ENCODE results near the gene C1orf226. TPM values are rescaled to one million over a fixed set of nuclear protein-coding genes. Genes with fewer than 3 reads are reported as not detected.

The C1orf226 gene
- total and polyA plus RNA-seq, 4 experiments from 2014 or later: not detected

- Histone ChIP-seq H3K9me3 (ENCODE audit: control insufficient read depth in 1 of 2, low read length in 2 of 2) (no peaks in the 10 kb centered on the region), H3K4me1 (ENCODE audit: insufficient read depth, low read length) (no peaks in the 10 kb centered on the region), H3K27me3 (ENCODE audit: insufficient read depth, low read length) (no peaks in the 10 kb centered on the region), H3K36me3 (ENCODE audit: insufficient read depth, low read length) (no peaks in the 10 kb centered on the region), H3K27ac (ENCODE audit: low read depth, low read length) (no peak overlapping the region), H3K4me3 (ENCODE audit: low read length in 2 of 2) (no peak overlapping the region)
- H3K9me3 Mint-ChIP-seq: no peaks in the 10 kb centered on the region
- no peak overlapping the region for H3K27ac Mint-ChIP-seq
- peaks cover 22 to 28% of the 10 kb centered on the region in 2 donors for H3K27me3 Mint-ChIP-seq
- POLR2A ChIA-PET (ENCODE audit: partially characterized antibody): no interaction called here
- intact Hi-C loops (cut with micrococcal nuclease): no loop called here
- no peak for DNase-seq
- H3K4me3 Mint-ChIP-seq: no peak overlapping the region
- no peaks in the 10 kb centered on the region for H3K4me1 Mint-ChIP-seq
- CTCF ChIA-PET (ENCODE audit: partially characterized antibody): no interaction called here
- H3K36me3 Mint-ChIP-seq: no peaks in the 10 kb centered on the region
These were observed 17.6 kb downstream of the C1orf226 start for GRCh38 chr1:162398999-162399580.

DNA sequence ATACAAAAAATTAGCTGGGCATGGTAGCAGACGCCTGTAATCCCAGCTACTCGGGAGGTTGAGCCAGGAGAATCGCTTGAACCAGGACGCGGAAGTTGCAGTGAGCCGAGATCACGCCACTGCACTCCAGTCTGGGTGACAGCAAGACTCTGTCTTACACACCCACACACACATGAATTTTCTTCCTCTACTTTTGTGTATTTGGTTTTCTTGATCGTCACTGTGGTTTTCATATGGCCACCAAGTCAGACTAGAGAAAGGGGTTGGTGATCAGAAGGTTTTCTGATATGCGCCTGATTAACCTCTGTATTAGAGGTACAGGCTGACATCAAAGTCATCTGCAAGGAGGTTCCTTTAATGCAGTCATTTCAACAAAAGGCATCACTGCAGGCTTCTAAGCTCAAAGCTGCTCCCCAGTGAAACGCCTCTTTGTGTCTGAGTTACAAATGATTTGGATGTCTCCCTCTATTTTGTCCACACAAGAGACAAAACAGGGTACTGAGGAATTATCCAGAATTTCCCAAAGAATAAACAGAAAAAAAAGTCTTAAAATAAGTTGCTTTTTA is 19.3 kb downstream of the C1orf226 start:
- no peak overlapping the region for H3K4me3 ChIP-seq (ENCODE audit: low read length in 2 of 2)
- no peaks in the 10 kb centered on the region for H3K9me3 ChIP-seq (ENCODE audit: control insufficient read depth in 1 of 2, low read length in 2 of 2)
- no peak for DNase-seq
- Mint-ChIP-seq H3K4me3 (no peak overlapping the region), H3K27ac (no peak overlapping the region), H3K4me1 (no peaks in the 10 kb centered on the region), H3K9me3 (no peaks in the 10 kb centered on the region), H3K36me3 (no peaks in the 10 kb centered on the region), H3K27me3 (peaks cover 22 to 30% of the 10 kb centered on the region in 2 donors)
- CTCF ChIA-PET (ENCODE audit: partially characterized antibody): interaction anchor here (1.2 kb wide), 1 partner anchor 11 kb away, joined by 3 read pairs; no protein-coding TSS in a partner anchor
- H3K36me3 ChIP-seq (ENCODE audit: insufficient read depth, low read length): no peaks in the 10 kb centered on the region
- intact Hi-C loops (cut with micrococcal nuclease): no loop called here
- H3K27ac ChIP-seq (ENCODE audit: low read depth, low read length): no peak overlapping the region
- POLR2A ChIA-PET (ENCODE audit: partially characterized antibody): no interaction called here
- H3K4me1 ChIP-seq (ENCODE audit: insufficient read depth, low read length): no peaks in the 10 kb centered on the region
- no peaks in the 10 kb centered on the region for H3K27me3 ChIP-seq (ENCODE audit: insufficient read depth, low read length)

DNA sequence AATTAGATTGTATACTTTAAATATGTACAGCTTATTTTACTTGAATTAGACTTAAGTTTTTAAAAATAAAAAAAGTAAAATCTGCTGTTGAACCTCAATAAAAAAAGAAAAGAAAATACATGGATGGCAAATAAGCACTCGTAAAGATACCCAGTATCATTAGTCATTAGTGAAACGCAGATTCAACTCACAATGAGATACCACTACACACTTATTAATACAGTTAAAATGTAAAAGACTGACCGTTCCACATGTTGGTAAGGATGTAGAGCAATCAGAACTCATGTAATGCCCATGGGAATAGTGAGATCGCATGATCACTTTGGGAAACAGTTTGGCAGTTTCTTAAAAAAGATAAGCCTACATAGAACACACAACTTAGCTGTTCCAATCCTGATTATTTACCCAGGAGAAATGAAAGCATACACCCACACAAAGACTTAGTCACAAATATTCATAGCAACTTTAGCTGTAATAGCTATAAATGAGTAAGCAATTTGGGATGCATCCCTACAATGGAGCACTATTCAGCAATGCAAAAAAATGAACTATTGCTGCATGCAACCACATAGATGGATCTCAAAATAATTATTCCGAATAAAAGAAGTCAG is 23.1 kb downstream of the C1orf226 start:
- Histone ChIP-seq H3K27ac (ENCODE audit: low read depth, low read length) (no peak overlapping the region), H3K27me3 (ENCODE audit: insufficient read depth, low read length) (no peaks in the 10 kb centered on the region), H3K4me3 (ENCODE audit: low read length in 2 of 2) (no peak overlapping the region), H3K36me3 (ENCODE audit: insufficient read depth, low read length) (no peaks in the 10 kb centered on the region), H3K9me3 (ENCODE audit: control insufficient read depth in 1 of 2, low read length in 2 of 2) (no peaks in the 10 kb centered on the region), H3K4me1 (ENCODE audit: insufficient read depth, low read length) (no peaks in the 10 kb centered on the region)
- peaks cover 11 to 13% of the 10 kb centered on the region in 2 donors for H3K27me3 Mint-ChIP-seq
- no peaks in the 10 kb centered on the region for H3K9me3 Mint-ChIP-seq
- intact Hi-C loops (cut with micrococcal nuclease): no loop called here
- DNase-seq: no peak
- POLR2A ChIA-PET (ENCODE audit: partially characterized antibody): no interaction called here
- H3K27ac Mint-ChIP-seq: no peak overlapping the region
- CTCF ChIA-PET (ENCODE audit: partially characterized antibody): no interaction called here
- H3K4me3 Mint-ChIP-seq: no peak overlapping the region
- no peaks in the 10 kb centered on the region for H3K36me3 Mint-ChIP-seq
- no peaks in the 10 kb centered on the region for H3K4me1 Mint-ChIP-seq

- Histone ChIP-seq H3K36me3 (ENCODE audit: insufficient read depth, low read length) (no peaks in the 10 kb centered on the region), H3K4me1 (ENCODE audit: insufficient read depth, low read length) (no peaks in the 10 kb centered on the region), H3K27me3 (ENCODE audit: insufficient read depth, low read length) (no peaks in the 10 kb centered on the region), H3K9me3 (ENCODE audit: control insufficient read depth in 1 of 2, low read length in 2 of 2) (no peaks in the 10 kb centered on the region), H3K27ac (ENCODE audit: low read depth, low read length) (no peak overlapping the region), H3K4me3 (ENCODE audit: low read length in 2 of 2) (no peak overlapping the region)
- intact Hi-C loops (cut with micrococcal nuclease): no loop called here
- CTCF ChIA-PET (ENCODE audit: partially characterized antibody): interaction anchor here (2.3 kb wide), 1 partner anchor 12 kb away, joined by 5 read pairs; no protein-coding TSS in a partner anchor
- H3K9me3 Mint-ChIP-seq: no peaks in the 10 kb centered on the region
- POLR2A ChIA-PET (ENCODE audit: partially characterized antibody): no interaction called here
- H3K4me1 Mint-ChIP-seq: no peaks in the 10 kb centered on the region
- no peak overlapping the region for H3K27ac Mint-ChIP-seq
- no peak for DNase-seq
- peaks cover 12 to 15% of the 10 kb centered on the region in 2 donors for H3K27me3 Mint-ChIP-seq
- no peak overlapping the region for H3K4me3 Mint-ChIP-seq
- H3K36me3 Mint-ChIP-seq: no peaks in the 10 kb centered on the region
These were observed 24.3 kb downstream of the C1orf226 start for GRCh38 chr1:162405800-162406199.

- CTCF ChIA-PET (ENCODE audit: partially characterized antibody): interaction anchor here (2.3 kb wide), 1 partner anchor 11 kb away, joined by 5 read pairs; no protein-coding TSS in a partner anchor
- POLR2A ChIA-PET (ENCODE audit: partially characterized antibody): no interaction called here
- intact Hi-C loops (cut with micrococcal nuclease): no loop called here
- Mint-ChIP-seq H3K27ac (no peak overlapping the region), H3K36me3 (no peaks in the 10 kb centered on the region), H3K27me3 (peaks cover 15 to 18% of the 10 kb centered on the region in 2 donors), H3K4me3 (no peak overlapping the region), H3K9me3 (no peaks in the 10 kb centered on the region), H3K4me1 (no peaks in the 10 kb centered on the region)
- H3K4me1 ChIP-seq (ENCODE audit: insufficient read depth, low read length): no peaks in the 10 kb centered on the region
- H3K4me3 ChIP-seq (ENCODE audit: low read length in 2 of 2): no peak overlapping the region
- no peak overlapping the region for H3K27ac ChIP-seq (ENCODE audit: low read depth, low read length)
- no peak for DNase-seq
- H3K27me3 ChIP-seq (ENCODE audit: insufficient read depth, low read length): no peaks in the 10 kb centered on the region
- no peaks in the 10 kb centered on the region for H3K36me3 ChIP-seq (ENCODE audit: insufficient read depth, low read length)
- H3K9me3 ChIP-seq (ENCODE audit: control insufficient read depth in 1 of 2, low read length in 2 of 2): no peaks in the 10 kb centered on the region
These were observed 25.3 kb downstream of the C1orf226 start for GRCh38 chr1:162406811-162407210.

GRCh38 chr1:162407539-162407938 is 26.0 kb downstream of the C1orf226 start:
- no peaks in the 10 kb centered on the region for H3K4me1 Mint-ChIP-seq
- H3K27me3 Mint-ChIP-seq: peaks cover 12 to 18% of the 10 kb centered on the region in 2 donors
- ChIA-PET POLR2A (ENCODE audit: partially characterized antibody) (no interaction called here), CTCF (ENCODE audit: partially characterized antibody) (interaction anchor here (2.3 kb wide), 1 partner anchor 10 kb away, joined by 5 read pairs; no protein-coding TSS in a partner anchor)
- H3K4me3 ChIP-seq (ENCODE audit: low read length in 2 of 2): no peak overlapping the region
- no peaks in the 10 kb centered on the region for H3K36me3 ChIP-seq (ENCODE audit: insufficient read depth, low read length)
- no peak overlapping the region for H3K27ac Mint-ChIP-seq
- no peaks in the 10 kb centered on the region for H3K27me3 ChIP-seq (ENCODE audit: insufficient read depth, low read length)
- intact Hi-C loops (cut with micrococcal nuclease): no loop called here
- no peaks in the 10 kb centered on the region for H3K36me3 Mint-ChIP-seq
- DNase-seq: no peak
- no peaks in the 10 kb centered on the region for H3K4me1 ChIP-seq (ENCODE audit: insufficient read depth, low read length)
- no peak overlapping the region for H3K4me3 Mint-ChIP-seq
- H3K9me3 Mint-ChIP-seq: no peaks in the 10 kb centered on the region
- H3K9me3 ChIP-seq (ENCODE audit: control insufficient read depth in 1 of 2, low read length in 2 of 2): no peaks in the 10 kb centered on the region
- H3K27ac ChIP-seq (ENCODE audit: low read depth, low read length): no peak overlapping the region

GRCh38 chr1:162412002-162412401 is 30.5 kb downstream of the C1orf226 start, which contains the start of gene SH2D1B:
Gene SH2D1B, minus strand, starts transcription at chr1:162412136. Its CDS starts 120 bp downstream, at chr1:162412016.
- Histone ChIP-seq H3K27ac (ENCODE audit: low read depth, low read length) (no peak within 1 kb of the TSS), H3K36me3 (ENCODE audit: insufficient read depth, low read length) (no peaks in the 10 kb centered on the region), H3K9me3 (ENCODE audit: control insufficient read depth in 1 of 2, low read length in 2 of 2) (no peaks in the 10 kb centered on the region), H3K27me3 (ENCODE audit: insufficient read depth, low read length) (no peaks in the 10 kb centered on the region), H3K4me1 (ENCODE audit: insufficient read depth, low read length) (no peaks in the 10 kb centered on the region), H3K4me3 (ENCODE audit: low read length in 2 of 2) (no peak within 1 kb of the TSS)
- Mint-ChIP-seq H3K27me3 (peaks cover 17% of the 10 kb centered on the region in 2 donors), H3K9me3 (peaks cover 0 to 2% (median 0%) of the 10 kb centered on the region in 8 donors), H3K27ac (no peak within 1 kb of the TSS), H3K4me1 (no peaks in the 10 kb centered on the region), H3K4me3 (no peak within 1 kb of the TSS), H3K36me3 (no peaks in the 10 kb centered on the region)
- POLR2A ChIA-PET (ENCODE audit: partially characterized antibody): no interaction called here
- no peak for DNase-seq
- CTCF ChIA-PET (ENCODE audit: partially characterized antibody): interaction anchor here (1.2 kb wide), 1 partner anchor 8 kb away, joined by 3 read pairs; no protein-coding TSS in a partner anchor
- intact Hi-C loops (cut with micrococcal nuclease): no loop called here
